H1 (cell line): ENCODE data around the gene RYK. TPM values are rescaled to one million over a fixed set of nuclear protein-coding genes. Genes with fewer than 3 reads are reported as not detected.
A peak's percentile ranks its signal among the peaks of the same experiment; 100 is the strongest.

Source experiments
- CTCF ChIA-PET: fragments of 300-600 bp; sonication (Branson Sonifier 250); formaldehyde crosslinking; loops from one replicate; lab custom pipeline; 2021; ENCODE audit not compliant: partially characterized antibody; lab: Charles Lee
- POLR2A ChIA-PET: fragments of 300-600 bp; sonication (Branson Sonifier 250); formaldehyde crosslinking; loops from one replicate; lab custom pipeline; 2021; ENCODE audit warnings: inconsistent platforms; ENCODE audit not compliant: partially characterized antibody; lab: Charles Lee
- DNase-seq, 2 experiments: peaks; one replicate each; pipeline versions ENCODE4 v3.0.0 to v3.0.0-alpha.2; 2010 to 2022; ENCODE audit warnings: low spot score in 2 of 2, low read depth in 1 of 2, mixed read lengths in 1 of 2
- FAIRE-seq: peaks from 2 replicates; lab custom pipeline; 2011; peaks lifted over from hg19 to GRCh38; lab: Jason Lieb, UNC
- H2AFZ ChIP-seq: 2 replicates; pipeline ENCODE4 v1.8.1; 2012; ENCODE audit warnings: low read length, inconsistent platforms
- H2AK5ac ChIP-seq: 2 replicates; pipeline ENCODE4 v1.6.1; 2013; ENCODE audit warnings: low read depth, low read length
- H2BK120ac ChIP-seq: replicated peaks from 2 replicates; pipeline ENCODE3; 2013; ENCODE audit warnings: low read depth, low read length, inconsistent platforms
- H2BK12ac ChIP-seq: 2 replicates; pipeline ENCODE4 v1.6.1; 2013; ENCODE audit warnings: low read depth, low read length
- H2BK15ac ChIP-seq: 2 replicates; pipeline ENCODE4 v1.6.1; 2013; ENCODE audit warnings: low read length
- H2BK20ac ChIP-seq: 2 replicates; pipeline ENCODE4 v1.6.1; 2013; ENCODE audit warnings: low read length
- H2BK5ac ChIP-seq: 2 replicates; pipeline ENCODE4 v1.6.1; 2013; ENCODE audit warnings: low read depth, low read length
- H3K14ac ChIP-seq: 2 replicates; pipeline ENCODE4 v1.6.1; 2013; ENCODE audit warnings: inconsistent platforms; ENCODE audit not compliant: insufficient read length
- H3K18ac ChIP-seq: 2 replicates; pipeline ENCODE4 v1.6.1; 2013; ENCODE audit warnings: low read length; ENCODE audit errors: extremely low read depth
- H3K23ac ChIP-seq: 2 replicates; pipeline ENCODE4 v1.6.1; 2013; ENCODE audit warnings: inconsistent platforms; ENCODE audit not compliant: insufficient read length
- H3K23me2 ChIP-seq: 2 replicates; pipeline ENCODE4 v1.6.1; 2013; ENCODE audit warnings: low read depth, low read length
- H3K27ac ChIP-seq: 2 replicates; pipeline ENCODE4 v1.6.1; 2011; ENCODE audit warnings: low read depth, low read length, inconsistent platforms
- H3K27me3 ChIP-seq, 4 experiments: replicated peaks in 1 of 4; 1 replicate in 1 of 4; 2 replicates in 3 of 4; pipeline versions ENCODE4 v1.6.1 to v1.8.1; 2011 to 2013; ENCODE audit warnings: low read length in 3 of 4, mild to moderate bottlenecking in 3 of 4, inconsistent platforms in 2 of 4, mixed read lengths in 2 of 4, moderate library complexity in 1 of 4; ENCODE audit not compliant: control insufficient read depth in 3 of 4, insufficient read depth in 3 of 4; ENCODE audit errors: extremely low read depth in 1 of 4
- H3K36me3 ChIP-seq, 4 experiments: 2 replicates each; pipeline versions ENCODE4 v1.6.1 to v1.8.1; 2011 to 2013; ENCODE audit warnings: mild to moderate bottlenecking in 4 of 4, low read length in 3 of 4, moderate library complexity in 2 of 4, control low read depth in 1 of 4, inconsistent platforms in 1 of 4; ENCODE audit not compliant: insufficient read depth in 4 of 4, control insufficient read depth in 2 of 4
- H3K4ac ChIP-seq: replicated peaks from 2 replicates; pipeline ENCODE3; 2013; ENCODE audit warnings: low read length, low read depth, mixed read lengths, inconsistent platforms; ENCODE audit not compliant: insufficient read length
- H3K4me1 ChIP-seq, 4 experiments: replicated peaks in 1 of 4; 1 replicate in 1 of 4; 2 replicates in 3 of 4; pipeline versions ENCODE4 v1.6.1 to v1.8.1; 2011 to 2013; ENCODE audit warnings: low read length in 3 of 4, inconsistent platforms in 2 of 4, mixed read lengths in 1 of 4; ENCODE audit not compliant: insufficient read depth in 4 of 4, control insufficient read depth in 3 of 4
- H3K4me2 ChIP-seq, 2 experiments: 2 replicates each; pipeline versions ENCODE4 v1.6.1 to v1.8.1; 2011 to 2013; ENCODE audit warnings: low read depth in 2 of 2, low read length in 2 of 2, control low read depth in 1 of 2, inconsistent platforms in 1 of 2, mild to moderate bottlenecking in 1 of 2; ENCODE audit not compliant: insufficient read depth in 1 of 2
- H3K4me3 ChIP-seq, 4 experiments: fragments of 200-600, 300-600 bp in 1 of 4; sonication (generic), shearing (Covaris generic), sonication (Bioruptor Twin) in 1 of 4; 2 replicates each; pipeline versions ENCODE4 v1.5.1 to v1.8.1; 2011 to 2016; ENCODE audit warnings: low read length in 4 of 4, low read depth in 3 of 4, control low read depth in 2 of 4, inconsistent platforms in 2 of 4, mild to moderate bottlenecking in 2 of 4, mixed read lengths in 1 of 4, moderate library complexity in 1 of 4; ENCODE audit not compliant: insufficient read depth in 2 of 4; ENCODE audit errors: extremely low read depth in 1 of 4
- H3K56ac ChIP-seq: replicated peaks from 2 replicates; pipeline ENCODE3; 2013; ENCODE audit warnings: low read depth, mild to moderate bottlenecking, mixed read lengths, low read length, inconsistent platforms; ENCODE audit not compliant: insufficient read length
- H3K79me1 ChIP-seq: 2 replicates; pipeline ENCODE4 v1.6.1; 2013; ENCODE audit warnings: low read depth, low read length, control low read depth
- H3K79me2 ChIP-seq, 2 experiments: 2 replicates each; pipeline versions ENCODE4 v1.6.1 to v1.8.1; 2012 to 2013; ENCODE audit warnings: low read length in 2 of 2, mild to moderate bottlenecking in 2 of 2, inconsistent platforms in 1 of 2; ENCODE audit not compliant: insufficient read depth in 2 of 2, control insufficient read depth in 1 of 2
- H3K9ac ChIP-seq, 4 experiments: replicated peaks in 1 of 4; 1 replicate in 1 of 4; 2 replicates in 3 of 4; pipeline versions ENCODE4 v1.6.1 to v1.8.1; 2011 to 2013; ENCODE audit warnings: low read depth in 3 of 4, low read length in 3 of 4, control low read depth in 2 of 4, mild to moderate bottlenecking in 2 of 4, moderate library complexity in 2 of 4, inconsistent platforms in 1 of 4; ENCODE audit errors: extremely low read depth in 1 of 4
- H3K9me3 ChIP-seq, 2 experiments: 2 replicates each; pipeline versions ENCODE4 v1.6.1 to v1.8.1; 2012 to 2013; ENCODE audit warnings: mild to moderate bottlenecking in 2 of 2, moderate library complexity in 2 of 2, control low read depth in 1 of 2, inconsistent platforms in 1 of 2, low read depth in 1 of 2, low read length in 1 of 2, mixed read lengths in 1 of 2; ENCODE audit not compliant: insufficient read depth in 2 of 2
- H4K20me1 ChIP-seq, 2 experiments: replicated peaks in 1 of 2; 2 replicates each; pipeline versions ENCODE3 to v1.8.1; 2011 to 2013; ENCODE audit warnings: inconsistent platforms in 2 of 2, low read length in 2 of 2, mild to moderate bottlenecking in 1 of 2; ENCODE audit not compliant: insufficient read depth in 2 of 2, control insufficient read depth in 1 of 2
- H4K5ac ChIP-seq: 2 replicates; pipeline ENCODE4 v1.6.1; 2013; ENCODE audit warnings: low read length, low read depth, mixed read lengths, inconsistent platforms; ENCODE audit not compliant: insufficient read length
- H4K8ac ChIP-seq: 2 replicates; pipeline ENCODE4 v1.8.0; 2013; ENCODE audit warnings: mild to moderate bottlenecking, moderate library complexity, low read length, inconsistent platforms; ENCODE audit not compliant: insufficient read depth; ENCODE audit errors: extremely low read depth
- H4K91ac ChIP-seq: replicated peaks from 2 replicates; pipeline ENCODE3; 2013; ENCODE audit warnings: low read length, mixed read lengths, inconsistent platforms; ENCODE audit not compliant: insufficient read length
- HDAC2 ChIP-seq, 2 experiments: fragments of 300-600 bp in 1 of 2; sonication (generic) in 1 of 2; IDR thresholded peaks; 2 replicates each; pipeline ENCODE4 v1.6.1; 2011 to 2012; ENCODE audit warnings: low read depth in 2 of 2, low read length in 2 of 2, mild to moderate bottlenecking in 2 of 2, moderate library complexity in 2 of 2, borderline replicate concordance in 1 of 2, inconsistent platforms in 1 of 2
- KDM1A ChIP-seq: fragments of 200-600, 300-600 bp; sonication (generic); IDR thresholded peaks from 2 replicates; pipeline ENCODE4 v1.7.1; 2016; ENCODE audit warnings: mild to moderate bottlenecking, low read length, borderline replicate concordance
- PHF8 ChIP-seq: fragments of 200-600 bp; sonication (generic); conservative IDR thresholded peaks from 2 replicates; pipeline ENCODE4 v1.7.1; 2012; ENCODE audit warnings: low read depth, mild to moderate bottlenecking, inconsistent platforms, low read length, moderate library complexity
- WGBS, 2 experiments: shearing (Covaris generic) in 1 of 2; methylation state at CpG; one replicate each; pipeline versions ENCODE4 v1.1.6 to v1.1.7; 2013 to 2015; ENCODE audit warnings: low lambda C conversion rate in 2 of 2, mixed read lengths in 2 of 2, inconsistent platforms in 1 of 2, low coverage in 1 of 2, missing lambda C conversion rate in 1 of 2; ENCODE audit not compliant: insufficient replicate concordance in 2 of 2, insufficient coverage in 1 of 2, insufficient read length in 1 of 2; ENCODE audit errors: extremely low coverage in 1 of 2, missing lambda C conversion rate in 1 of 2; 5-methylcytosine and 5-hydroxymethylcytosine counted together
- polyA plus RNA-seq, 7 experiments: library from polyadenylated mRNA; depleted of rRNA in 3 of 7; stranded (reverse) in 5 of 7; unstranded in 2 of 7; fragments of >200 nt in 5 of 7; fragments of 200-250 nt in 2 of 7; gene quantifications; 1 replicate in 5 of 7; 2 replicates in 1 of 7; 4 replicates in 1 of 7; pipeline versions ENCODE4 v1.2.1 to v1.2.3, GENCODE V29; 2011 to 2013; ENCODE audit warnings: missing spikeins in 2 of 7, mixed read lengths in 2 of 7
- total RNA-seq: library from RNA; stranded (reverse); fragmentation: NEBNext Ultra II Directional; extraction: Animal tissue kit (Norgen Biotek cat#: 25700); gene quantifications from 2 replicates; pipeline ENCODE4 v1.2.1, GENCODE V29; 2021

RYK gene
- total and polyA plus RNA-seq, 2 of the 8 experiments (the other 6 are each of a cell fraction or from before 2014, with no cell fraction given), result 30.5 to 63.8 TPM

DNA sequence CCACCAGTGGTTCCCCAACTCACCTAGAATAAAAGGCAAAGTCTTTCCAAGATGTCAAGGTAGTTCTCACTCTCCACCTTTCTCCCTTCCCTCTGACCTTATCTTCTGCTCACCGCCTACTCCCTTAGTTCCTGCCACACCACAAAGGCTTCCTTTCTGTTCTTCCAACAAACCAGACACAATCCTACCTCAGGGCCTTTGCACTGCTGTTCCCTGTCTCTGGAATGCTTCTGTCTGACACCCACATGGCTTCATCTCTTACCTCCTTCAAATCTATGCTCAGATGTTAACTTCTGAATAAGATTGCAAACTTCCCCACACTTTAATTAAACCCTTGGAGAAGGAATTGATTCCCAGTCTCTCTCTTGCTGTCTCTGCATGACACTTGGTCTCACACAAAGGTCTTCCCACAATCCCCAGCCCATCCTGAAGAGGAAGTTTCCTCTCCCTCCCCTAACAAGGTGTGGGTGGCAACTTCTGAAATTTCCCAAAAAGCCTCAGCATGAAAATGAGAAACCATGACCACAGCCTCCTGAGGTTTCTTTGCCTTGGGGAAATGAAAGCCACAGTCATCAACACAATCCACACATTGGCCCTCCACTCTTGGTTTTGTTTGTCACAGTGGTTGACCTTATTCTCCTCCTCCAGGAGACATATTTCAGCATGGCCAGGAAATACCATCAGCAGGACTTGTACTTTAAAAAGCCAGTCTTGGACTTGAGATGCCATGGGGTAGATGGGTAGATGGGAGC, 3.0 kb upstream of the RYK start:
- Histone ChIP-seq H3K4ac (peak overlapping the region; percentile 65), H2AFZ (no peak overlapping the region), H3K56ac (no peak overlapping the region), H3K79me2 (peaks cover 4 to 15% of the 10 kb centered on the region in 2 experiments; a peak in 2 of 4 replicates), H2BK20ac (peak overlapping the region; percentile 90), H3K23ac (no peak overlapping the region), H2BK15ac (peak overlapping the region; percentile 66), H4K5ac (no peak overlapping the region), H3K27me3 (no peaks in the 10 kb centered on the region), H4K91ac (peak overlapping the region; percentile 26), H2BK120ac (peak overlapping the region; percentile 13), H3K4me1 (peaks cover 5 to 20% (median 13%) of the 10 kb centered on the region in 4 experiments), H3K27ac (no peak overlapping the region), H3K9me3 (no peaks in the 10 kb centered on the region), H4K8ac (no peak overlapping the region), H2BK5ac (peak overlapping the region; percentile 64), H3K36me3 (no peaks in the 10 kb centered on the region), H3K23me2 (peaks cover 3% of the 10 kb centered on the region), H3K79me1 (no peaks in the 10 kb centered on the region), H2AK5ac (peak overlapping the region; percentile 59; the same call in 1 of the 2 replicates), H3K4me3 (no peak overlapping the region), H3K14ac (no peak overlapping the region), H3K9ac (no peak overlapping the region), H4K20me1 (no peaks in the 10 kb centered on the region), H3K4me2 (peak overlapping the region in 1 of 2 experiments; percentile 49; a peak in 2 of 4 replicates), H3K18ac (0 out of 2 replicates have a peak overlapping the region, but pooled peaks have one; percentile 20), H2BK12ac (peak overlapping the region; percentile 97)
- ChIA-PET CTCF (interaction anchor here (1.7 kb wide), 2 partner anchors 9 to 55 kb away, joined by 3 to 8 read pairs; no protein-coding TSS in a partner anchor), POLR2A (interaction anchor here (1.1 to 2.6 kb wide), 4 partner anchors 8 to 15 kb away, joined by 3 to 12 read pairs (median 10); no protein-coding TSS in a partner anchor)
- FAIRE-seq (no peak), DNase-seq (no peak)
- no peak for TF ChIP-seq PHF8
- peak; percentile 97 for TF ChIP-seq KDM1A
- TF ChIP-seq HDAC2 (IDR thresholded peaks at IDR 0.05; ENCODE audit: borderline replicate concordance in 1 of 2, low read depth in 2 of 2, low read length in 2 of 2), result peak in 1 of 2 experiments; percentile 86; a peak in 1 of 4 replicates
- 77% methylated on average over 1 of the region's 1 CpG; no CpG with 5 or more reads in 1 of the 2 experiments for WGBS, 2 experiments
